HG03460 (cell line): Measurements from ENCODE around the gene FNDC3A.
A peak's percentile ranks its signal among the peaks of the same experiment; 100 is the strongest.

Source experiments
- ATAC-seq: cut with Tn5 transposase; IDR thresholded peaks from one replicate; pipeline ENCODE4 v1.9.1; 2021; ENCODE audit not compliant: unreplicated experiment

The FNDC3A gene

GRCh38 chr13:48975856-48976575 lies at the start of gene FNDC3A:
TSS of gene FNDC3A (plus strand) at chr13:48975912. CDS start at chr13:49006191, 30,279 bp downstream.
- peak; percentile 55 for ATAC-seq

GRCh38 chr13:48928757-48929430 lies 46.8 kb upstream of the FNDC3A start:
- no peak for ATAC-seq

- ATAC-seq: no peak
These were observed 44.8 kb upstream of the FNDC3A start for GRCh38 chr13:48930918-48931317.

GRCh38 chr13:48938308-48938943 lies 37.3 kb upstream of the FNDC3A start:
- no peak for ATAC-seq

GRCh38 chr13:48939728-48940127 lies 36.0 kb upstream of the FNDC3A start:
- no peak for ATAC-seq

GRCh38 chr13:48942131-48942530 lies 33.6 kb upstream of the FNDC3A start:
- no peak for ATAC-seq

GRCh38 chr13:48944221-48944620 lies 31.5 kb upstream of the FNDC3A start:
- ATAC-seq: no peak

- no peak for ATAC-seq
These were observed 30.1 kb upstream of the FNDC3A start for GRCh38 chr13:48945626-48946025.

GRCh38 chr13:48946163-48946562 lies 29.5 kb upstream of the FNDC3A start:
- no peak for ATAC-seq

GRCh38 chr13:48949566-48950500 lies 25.9 kb upstream of the FNDC3A start:
- ATAC-seq: no peak

- no peak for ATAC-seq
These were observed 25.2 kb upstream of the FNDC3A start for GRCh38 chr13:48950501-48950875.

- no peak for ATAC-seq
These were observed 21.6 kb upstream of the FNDC3A start for GRCh38 chr13:48954081-48954480.

GRCh38 chr13:48955536-48955935 lies 20.2 kb upstream of the FNDC3A start:
- ATAC-seq: no peak

- no peak for ATAC-seq
These were observed 14.3 kb upstream of the FNDC3A start for GRCh38 chr13:48961379-48961778.

GRCh38 chr13:48962281-48962680 lies 13.4 kb upstream of the FNDC3A start:
- ATAC-seq: no peak

GRCh38 chr13:48965736-48966135 lies 10.0 kb upstream of the FNDC3A start:
- ATAC-seq: no peak

- ATAC-seq: no peak
These were observed 6.0 kb upstream of the FNDC3A start for GRCh38 chr13:48969685-48970084.

GRCh38 chr13:48973845-48974431 lies 1.8 kb upstream of the FNDC3A start:
- no peak for ATAC-seq

GRCh38 chr13:48975101-48975855 lies 434 bp upstream of the FNDC3A start:
- ATAC-seq: peak; percentile 15
